WI38 (cell line): Measurements from ENCODE around the gene TSTD1.
"Not testable (repeated sequence)": the region's sequence is repeated elsewhere in the genome, so short reads cannot be mapped to it uniquely, and the experiment has no call there.

Experiments used
- H3K4me3 ChIP-seq: 2 replicates; pipeline ENCODE4 v1.5.1; 2011; ENCODE audit warnings: low read depth, mild to moderate bottlenecking, control low read depth, low read length
- TF ChIP-seq, protein P1 (sequence below): IDR thresholded peaks from 2 replicates; pipeline ENCODE4 v1.5.1; 2012; ENCODE audit warnings: low read depth, mild to moderate bottlenecking, control low read depth, low read length

The TSTD1 gene

DNA sequence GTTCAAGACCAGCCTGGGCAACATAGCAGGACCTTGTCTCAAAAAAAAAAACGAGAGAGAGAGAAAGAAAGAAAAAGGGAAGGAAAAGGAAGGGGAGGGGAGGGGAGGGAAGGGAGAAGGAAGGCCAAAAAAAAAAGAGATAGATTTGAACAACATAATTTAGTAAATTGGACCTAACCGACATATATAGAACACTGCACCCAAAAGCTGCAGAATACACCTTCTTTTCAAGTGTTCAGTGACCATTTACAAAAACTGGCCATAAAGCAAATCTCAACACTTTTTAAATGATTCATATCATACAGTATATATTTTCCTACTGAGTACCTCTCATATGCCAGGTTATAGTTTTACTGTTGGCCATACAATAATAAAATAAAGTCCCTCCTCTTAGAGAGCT lies 6.9 kb downstream of the TSTD1 start:
- TF ChIP-seq, protein P1, sequence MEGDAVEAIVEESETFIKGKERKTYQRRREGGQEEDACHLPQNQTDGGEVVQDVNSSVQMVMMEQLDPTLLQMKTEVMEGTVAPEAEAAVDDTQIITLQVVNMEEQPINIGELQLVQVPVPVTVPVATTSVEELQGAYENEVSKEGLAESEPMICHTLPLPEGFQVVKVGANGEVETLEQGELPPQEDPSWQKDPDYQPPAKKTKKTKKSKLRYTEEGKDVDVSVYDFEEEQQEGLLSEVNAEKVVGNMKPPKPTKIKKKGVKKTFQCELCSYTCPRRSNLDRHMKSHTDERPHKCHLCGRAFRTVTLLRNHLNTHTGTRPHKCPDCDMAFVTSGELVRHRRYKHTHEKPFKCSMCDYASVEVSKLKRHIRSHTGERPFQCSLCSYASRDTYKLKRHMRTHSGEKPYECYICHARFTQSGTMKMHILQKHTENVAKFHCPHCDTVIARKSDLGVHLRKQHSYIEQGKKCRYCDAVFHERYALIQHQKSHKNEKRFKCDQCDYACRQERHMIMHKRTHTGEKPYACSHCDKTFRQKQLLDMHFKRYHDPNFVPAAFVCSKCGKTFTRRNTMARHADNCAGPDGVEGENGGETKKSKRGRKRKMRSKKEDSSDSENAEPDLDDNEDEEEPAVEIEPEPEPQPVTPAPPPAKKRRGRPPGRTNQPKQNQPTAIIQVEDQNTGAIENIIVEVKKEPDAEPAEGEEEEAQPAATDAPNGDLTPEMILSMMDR = no peak
- H3K4me3 ChIP-seq = no peak overlapping the region

DNA sequence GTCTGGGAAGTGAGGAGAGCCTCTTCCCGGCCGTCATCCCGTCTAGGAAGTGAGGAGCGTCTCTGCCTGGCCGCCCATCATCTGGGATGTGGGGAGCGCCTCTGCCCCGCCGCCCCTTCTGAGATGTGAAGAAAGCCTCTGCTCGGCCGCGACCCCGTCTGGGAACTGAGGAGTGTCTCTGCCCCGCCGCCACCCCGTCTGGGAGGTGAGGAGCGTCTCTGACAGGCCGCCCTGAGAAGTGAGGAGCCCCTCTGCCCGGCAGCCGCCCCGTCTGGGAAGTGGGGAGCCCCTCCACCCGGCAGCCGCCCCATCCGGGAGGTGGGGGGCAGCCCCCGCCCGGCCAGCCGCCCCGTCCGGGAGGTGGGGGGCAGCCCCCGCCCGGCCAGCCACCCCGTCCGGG lies 9.3 kb downstream of the TSTD1 start:
- H3K4me3 ChIP-seq = not testable (repeated sequence)

DNA sequence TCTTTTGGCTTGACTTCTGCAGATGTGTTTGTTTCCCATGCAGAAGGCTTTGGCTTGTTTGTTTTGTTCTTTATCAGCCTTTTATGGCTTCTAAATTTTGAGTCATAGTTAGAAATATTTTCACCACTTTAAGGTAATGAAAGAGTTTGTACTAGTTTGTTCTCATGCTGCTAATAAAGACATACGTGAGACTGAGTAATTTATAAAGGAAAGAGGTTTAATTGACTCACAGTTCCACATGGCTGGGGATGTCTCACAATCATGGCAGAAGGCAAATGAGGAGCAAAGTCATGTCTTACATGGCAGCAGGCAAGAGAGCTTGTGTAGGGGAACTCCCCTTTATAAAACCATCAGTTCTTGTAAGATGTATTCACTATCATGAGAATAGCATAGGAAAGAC lies 11.8 kb downstream of the TSTD1 start:
- not testable (repeated sequence) for H3K4me3 ChIP-seq

DNA sequence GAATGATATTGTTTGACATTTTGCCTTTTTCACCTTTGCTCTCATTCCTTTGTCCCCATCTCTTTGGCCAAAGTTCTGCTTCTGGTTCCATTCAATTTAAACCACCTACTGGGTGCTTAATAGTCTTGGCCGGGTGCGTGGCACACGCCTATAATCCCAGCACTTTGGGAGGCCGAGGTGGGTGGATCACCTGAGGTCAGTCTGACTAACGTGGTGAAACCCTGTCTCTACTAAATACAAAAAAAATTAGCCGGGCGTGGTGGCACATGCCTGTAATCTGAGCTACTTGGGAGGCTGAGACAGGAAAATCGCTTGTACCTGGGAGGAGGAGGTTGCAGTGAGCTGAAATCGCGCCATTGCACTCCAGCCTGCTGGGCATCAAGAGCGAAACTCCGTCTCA lies 16.3 kb downstream of the TSTD1 start:
- H3K4me3 ChIP-seq = not testable (repeated sequence)

DNA sequence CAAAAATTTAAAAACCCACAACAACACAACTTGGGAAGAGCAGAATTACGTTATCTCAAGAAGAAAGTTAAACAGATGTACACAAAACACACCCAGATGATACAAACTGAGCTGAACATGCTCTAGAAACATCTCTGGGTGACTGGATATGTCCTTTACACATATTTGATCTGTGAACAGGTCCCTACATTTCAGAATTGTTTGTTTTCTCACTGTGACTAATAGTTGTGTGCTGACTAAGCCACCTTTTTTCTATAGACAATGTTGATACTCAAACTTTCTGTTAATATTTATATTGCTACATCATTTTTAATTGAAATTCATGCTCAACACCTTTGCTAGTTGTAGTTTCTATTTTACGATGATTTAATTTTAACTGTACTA lies 16.8 kb downstream of the TSTD1 start:
- H3K4me3 ChIP-seq = no peak overlapping the region
- TF ChIP-seq, protein P1 = no peak

DNA sequence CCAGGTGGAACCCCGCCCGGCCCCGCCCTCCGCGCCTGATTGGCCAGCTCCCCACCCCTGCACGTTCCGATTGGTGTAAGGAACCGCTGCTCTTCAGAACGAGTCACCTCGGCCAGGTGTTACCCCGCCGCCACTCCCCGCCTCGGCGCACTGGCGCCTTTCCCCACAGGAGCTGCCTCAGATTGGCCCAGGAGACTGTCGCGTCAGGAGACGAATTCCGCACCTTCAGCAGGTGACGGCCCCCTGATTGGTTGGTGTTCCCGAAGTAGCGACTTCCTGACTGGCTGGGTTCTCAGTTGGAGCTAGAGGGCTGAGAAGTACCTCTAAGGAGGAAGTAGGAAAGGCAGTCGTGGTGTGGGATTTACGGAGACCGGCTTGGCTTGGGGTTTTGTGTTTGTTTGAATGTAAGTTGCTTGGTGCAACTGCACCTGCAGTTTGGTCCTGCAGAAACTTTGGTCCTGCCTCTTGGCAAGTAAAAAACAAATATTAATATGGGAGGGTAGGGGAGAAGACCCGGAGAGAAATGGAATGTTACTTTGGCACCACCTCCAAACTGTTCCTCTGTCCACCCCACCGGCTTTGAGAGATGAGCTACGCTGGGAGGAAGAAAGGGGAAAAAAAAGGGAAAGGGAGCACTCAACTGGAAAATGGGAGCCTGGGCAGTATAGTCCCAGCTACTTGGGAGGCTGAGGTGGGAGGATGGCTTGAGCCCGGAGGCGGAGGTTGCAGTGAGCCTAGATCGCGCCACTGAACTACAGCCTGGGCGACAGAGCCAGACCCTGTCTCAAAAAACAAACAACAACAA lies 17.4 kb downstream of the TSTD1 start:
- peak overlapping the region; percentile 42 for H3K4me3 ChIP-seq
- TF ChIP-seq, protein P1 = no peak

DNA sequence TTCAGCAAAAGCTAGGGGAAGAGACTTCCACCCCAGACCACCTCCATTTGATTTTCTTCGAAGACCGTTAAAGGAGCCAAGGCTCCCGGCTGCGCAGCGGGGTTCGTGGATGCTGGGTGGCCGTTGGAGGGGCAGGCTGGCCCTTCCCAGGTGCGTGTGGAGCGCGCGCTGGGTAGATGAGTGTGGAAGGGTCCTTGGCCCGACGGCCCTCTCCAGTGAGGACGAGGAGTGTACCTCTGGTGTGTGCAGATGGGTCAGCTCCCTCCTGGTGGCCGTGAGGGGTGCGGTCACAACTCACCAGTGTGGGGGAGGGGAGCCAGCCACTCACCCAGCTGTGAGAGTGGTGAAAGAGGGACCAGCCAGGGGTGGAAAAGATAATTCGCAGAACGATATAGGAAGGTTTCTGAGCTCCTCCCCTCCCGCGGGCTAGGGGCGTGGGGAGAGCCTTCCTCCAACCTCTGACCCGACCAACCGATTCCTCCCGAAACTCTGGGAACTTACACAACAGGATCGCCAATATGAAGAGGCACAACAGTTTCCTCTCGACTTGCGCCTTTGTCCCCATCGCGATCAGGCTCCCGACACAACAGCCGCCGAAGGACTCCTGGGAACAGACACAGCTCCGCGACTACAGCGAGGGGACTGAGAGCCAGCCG lies 18.1 kb downstream of the TSTD1 start, which contains the start of gene F11R:
Gene F11R, minus strand, starts transcription at position 644 of the 656 bp plus-strand sequence. Its CDS starts 79 bp downstream, at position 565.
- TF ChIP-seq, protein P1 = no peak
- peak within 1 kb of the TSS; percentile 42 for H3K4me3 ChIP-seq

DNA sequence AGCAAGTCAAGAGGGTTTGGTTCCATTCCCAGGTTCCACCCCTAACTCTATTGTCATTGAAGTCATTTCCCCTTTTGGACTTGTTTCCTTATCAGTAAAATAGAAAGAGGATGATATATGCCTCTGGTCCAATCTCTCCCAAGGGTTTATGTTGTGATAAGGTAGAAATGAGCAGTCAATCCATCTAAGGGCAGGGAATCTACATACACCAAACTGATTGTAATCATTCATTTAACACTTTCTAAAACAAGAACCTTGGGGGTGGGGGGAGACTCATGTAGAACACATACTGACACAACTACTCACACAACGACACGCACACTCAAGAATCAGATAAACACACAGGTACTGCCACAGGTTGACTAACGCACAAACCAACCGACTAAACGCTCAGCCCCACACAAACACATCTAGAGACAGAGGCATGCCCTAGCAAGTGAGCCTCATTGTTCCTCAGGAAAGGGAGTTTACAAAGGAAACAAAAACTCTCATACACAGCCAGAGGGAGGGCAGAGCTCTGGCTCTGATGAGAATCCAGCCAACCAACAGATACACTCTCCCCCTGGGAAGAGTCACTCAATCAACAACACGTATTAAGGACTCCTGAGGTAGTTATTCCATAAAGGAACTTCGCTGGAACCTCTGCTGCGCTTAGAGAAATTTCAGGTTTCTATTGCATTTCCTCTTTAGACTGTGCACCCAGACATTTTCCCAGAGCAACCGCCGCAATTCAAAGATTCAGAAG lies 18.8 kb downstream of the TSTD1 start:
- H3K4me3 ChIP-seq = no peak overlapping the region; the same call in 1 of the 2 replicates
- TF ChIP-seq, protein P1 = no peak

DNA sequence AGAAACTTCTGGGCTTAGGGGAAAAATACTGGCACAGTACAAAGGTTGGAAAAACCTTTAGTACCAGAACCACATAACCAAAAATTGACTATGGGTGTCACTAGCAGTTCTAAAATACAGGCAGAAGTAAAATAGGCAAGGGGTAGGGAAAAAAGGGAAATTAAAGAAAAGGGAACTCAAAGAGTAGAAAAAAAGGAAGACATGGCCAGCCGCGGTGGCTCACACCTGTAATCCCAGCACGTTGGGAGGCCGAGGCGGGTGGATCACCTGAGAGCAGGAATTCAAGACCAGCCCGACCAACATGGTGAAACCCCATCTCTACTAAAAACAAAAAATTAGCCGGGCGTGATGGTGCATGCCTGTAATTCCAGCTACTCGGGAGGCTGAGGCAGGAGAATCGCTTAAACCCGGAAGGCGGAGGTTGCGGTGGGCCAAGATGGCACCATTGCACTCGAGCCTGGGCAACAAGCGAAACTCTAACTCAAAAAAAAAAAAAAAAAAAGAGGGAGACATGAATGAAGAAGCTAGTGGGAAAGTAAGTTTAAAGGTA lies 19.6 kb downstream of the TSTD1 start:
- H3K4me3 ChIP-seq = not testable (repeated sequence)
